Measurements from ENCODE around the gene RSPH6A. TPM values are rescaled to one million over a fixed set of nuclear protein-coding genes. Genes with fewer than 3 reads are reported as not detected.
A peak's percentile ranks its signal among the peaks of the same experiment; 100 is the strongest.

The RSPH6A gene
- total RNA-seq, 2 experiments from 2014 or later, result 0.12 to 0.21 TPM

DNA sequence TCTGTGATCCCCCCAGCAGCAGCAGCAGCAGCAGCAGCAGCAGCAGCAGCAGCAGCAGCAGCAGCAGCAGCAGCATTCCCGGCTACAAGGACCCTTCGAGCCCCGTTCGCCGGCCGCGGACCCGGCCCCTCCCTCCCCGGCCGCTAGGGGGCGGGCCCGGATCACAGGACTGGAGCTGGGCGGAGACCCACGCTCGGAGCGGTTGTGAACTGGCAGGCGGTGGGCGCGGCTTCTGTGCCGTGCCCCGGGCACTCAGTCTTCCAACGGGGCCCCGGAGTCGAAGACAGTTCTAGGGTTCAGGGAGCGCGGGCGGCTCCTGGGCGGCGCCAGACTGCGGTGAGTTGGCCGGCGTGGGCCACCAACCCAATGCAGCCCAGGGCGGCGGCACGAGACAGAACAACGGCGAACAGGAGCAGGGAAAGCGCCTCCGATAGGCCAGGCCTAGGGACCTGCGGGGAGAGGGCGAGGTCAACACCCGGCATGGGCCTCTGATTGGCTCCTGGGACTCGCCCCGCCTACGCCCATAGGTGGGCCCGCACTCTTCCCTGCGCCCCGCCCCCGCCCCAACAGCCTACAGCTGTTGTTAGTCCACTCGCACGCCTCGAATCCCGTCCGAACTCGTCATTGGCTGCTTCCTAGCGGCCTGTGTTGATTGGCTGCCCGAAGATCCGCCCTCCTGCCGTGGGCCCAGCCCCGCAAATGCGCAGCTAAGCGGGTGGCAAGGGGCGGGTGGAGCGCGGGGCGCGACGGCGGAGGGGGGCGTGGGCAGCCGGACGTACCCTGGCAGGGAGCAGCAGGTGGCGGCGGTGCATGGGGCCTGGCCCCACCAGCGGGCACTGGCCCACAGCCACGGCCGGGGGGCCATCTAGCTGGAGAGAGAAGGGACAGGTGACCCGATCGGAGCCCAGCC, 44.7 kb downstream of the RSPH6A start:
- peaks cover 27% of the 10 kb centered on the region for H3K27me3 Mint-ChIP-seq
- H3K9me3 Mint-ChIP-seq, result no peaks in the 10 kb centered on the region
- peak overlapping the region; percentile 74 for H3K4me3 Mint-ChIP-seq
- H3K4me1 Mint-ChIP-seq, result peaks cover 12% of the 10 kb centered on the region
- H3K36me3 Mint-ChIP-seq, result peaks cover 7% of the 10 kb centered on the region
- H3K27ac Mint-ChIP-seq, result no peak overlapping the region
- peak; percentile 93 for DNase-seq

DNA sequence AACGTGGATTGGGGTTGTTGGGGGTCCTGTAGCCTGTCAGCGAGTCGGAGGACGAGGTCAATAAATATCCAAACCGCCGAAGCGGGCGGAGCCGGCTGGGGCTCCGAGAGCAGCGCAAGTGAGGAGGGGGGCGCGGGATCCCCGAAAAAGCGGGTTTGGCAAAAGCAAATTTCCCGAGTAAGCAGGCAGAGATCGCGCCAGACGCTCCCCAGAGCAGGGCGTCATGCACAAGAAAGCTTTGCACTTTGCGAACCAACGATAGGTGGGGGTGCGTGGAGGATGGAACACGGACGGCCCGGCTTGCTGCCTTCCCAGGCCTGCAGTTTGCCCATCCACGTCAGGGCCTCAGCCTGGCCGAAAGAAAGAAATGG, 45.3 kb downstream of the RSPH6A start:
- Mint-ChIP-seq H3K4me1 (peaks cover 12% of the 10 kb centered on the region), H3K4me3 (peak overlapping the region; percentile 74), H3K27me3 (peaks cover 29% of the 10 kb centered on the region), H3K27ac (peak overlapping the region; percentile 34), H3K9me3 (no peaks in the 10 kb centered on the region), H3K36me3 (peaks cover 5% of the 10 kb centered on the region)
- DNase-seq, result no peak

DNA sequence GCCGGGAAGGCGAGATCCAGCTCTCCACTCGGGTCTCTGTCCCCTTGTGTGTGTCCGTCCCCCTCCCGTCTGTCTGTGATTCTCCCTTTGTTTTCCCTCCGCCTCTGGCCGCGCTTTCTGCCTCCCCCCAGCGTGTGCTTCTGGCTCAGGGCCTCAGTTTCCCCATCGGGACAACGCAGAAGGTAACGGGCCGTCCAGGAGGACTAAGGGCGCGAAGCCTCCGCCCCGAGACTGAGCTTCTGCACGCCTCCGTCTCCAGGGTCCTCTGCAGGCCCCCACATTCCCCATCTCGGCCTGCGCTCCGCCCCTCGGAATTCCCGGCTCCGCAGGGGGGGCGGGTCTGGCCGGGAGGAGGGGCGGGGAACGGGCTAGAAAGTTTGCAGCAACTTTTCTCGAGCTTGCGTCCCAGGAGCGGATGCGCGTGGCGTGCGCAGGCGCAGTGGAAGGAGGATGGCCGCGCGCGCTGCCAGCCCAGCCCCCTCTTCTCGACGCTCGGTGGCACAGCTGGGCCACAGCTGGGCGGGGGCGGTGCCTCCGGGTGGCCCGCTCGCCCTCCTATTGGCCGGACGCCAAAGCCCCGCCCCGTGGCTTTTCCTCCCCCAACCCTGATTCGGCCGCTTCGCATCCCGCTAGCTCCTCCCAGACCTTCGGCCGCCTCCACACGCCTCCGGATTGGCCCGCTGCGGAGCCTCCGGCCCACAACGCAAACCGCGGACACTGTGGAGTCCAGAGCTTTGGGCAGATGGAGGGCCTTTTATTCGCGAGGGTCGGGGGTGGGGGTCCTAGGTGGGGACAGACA, 45.9 kb downstream of the RSPH6A start, which contains the start of gene SIX5:
Gene SIX5, minus strand, starts transcription at position 269 of the 799 bp plus-strand sequence. CDS start 408 bp downstream, outside the sequence.
- Mint-ChIP-seq H3K27me3 (peaks cover 33% of the 10 kb centered on the region), H3K4me1 (peaks cover 12% of the 10 kb centered on the region), H3K36me3 (peaks cover 4% of the 10 kb centered on the region), H3K9me3 (no peaks in the 10 kb centered on the region), H3K27ac (peak within 1 kb of the TSS; percentile 55), H3K4me3 (peak within 1 kb of the TSS; percentile 87)
- DNase-seq, result peak; percentile 98

DNA sequence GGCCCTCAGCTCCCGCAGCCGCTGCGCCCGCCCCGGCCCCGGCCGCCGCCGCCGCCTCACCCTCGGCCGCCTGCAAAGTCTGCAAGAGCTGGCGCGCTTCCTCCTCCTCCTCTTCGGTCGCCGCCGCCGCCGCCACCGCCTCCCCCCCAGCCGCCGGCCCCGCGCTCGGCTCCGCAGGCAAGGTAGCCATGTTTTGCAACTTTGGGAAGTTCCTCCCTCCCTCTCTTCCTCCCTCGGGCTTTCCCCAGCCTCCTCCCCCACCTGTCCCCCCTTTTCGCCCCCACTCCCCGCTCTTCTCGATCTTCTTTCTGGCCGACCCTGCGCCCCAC, 46.5 kb downstream of the RSPH6A start:
- Mint-ChIP-seq H3K27me3 (peaks cover 33% of the 10 kb centered on the region), H3K4me3 (peak overlapping the region; percentile 87), H3K27ac (peak overlapping the region; percentile 55), H3K36me3 (peaks cover 4% of the 10 kb centered on the region), H3K9me3 (no peaks in the 10 kb centered on the region), H3K4me1 (peaks cover 12% of the 10 kb centered on the region)
- DNase-seq, result no peak

DNA sequence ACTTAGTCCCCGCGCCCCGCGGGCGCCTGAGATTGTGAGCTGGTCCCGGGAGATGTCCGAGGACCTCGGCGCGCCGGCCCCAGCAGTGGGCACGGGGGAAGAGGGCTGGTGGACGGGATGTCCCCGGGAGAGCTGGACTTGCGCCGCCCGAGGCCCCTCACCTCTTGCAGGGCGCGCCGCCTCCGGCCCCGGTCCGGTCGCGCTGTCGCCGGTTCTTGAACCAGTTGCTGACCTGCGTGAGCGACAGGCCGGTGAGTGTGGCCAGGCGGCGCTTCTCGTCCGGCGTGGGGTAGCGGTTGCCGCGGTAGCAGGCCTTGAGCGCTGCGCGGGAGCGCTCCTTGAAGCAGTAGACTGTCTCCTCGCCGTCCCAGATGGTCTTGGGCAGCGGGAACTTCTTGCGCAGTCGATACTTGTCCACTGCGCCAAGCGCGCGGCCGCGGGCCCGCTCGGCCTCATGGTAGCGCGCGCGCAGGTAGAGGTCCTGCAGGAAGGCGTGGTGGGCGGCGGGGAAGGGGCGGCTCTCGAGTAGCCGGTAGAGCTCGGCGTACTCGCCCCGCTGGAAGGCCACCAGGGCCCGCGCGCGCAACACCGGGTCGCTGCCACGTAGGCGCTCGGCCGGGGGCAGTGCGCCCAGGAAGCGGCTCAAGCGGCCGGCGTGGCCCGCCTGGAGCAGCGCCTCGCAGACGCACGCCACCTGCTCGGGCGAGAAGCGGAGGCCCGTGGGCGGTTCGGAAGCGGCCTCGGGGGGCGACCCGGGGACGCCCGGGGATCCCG, 47.0 kb downstream of the RSPH6A start:
- H3K9me3 Mint-ChIP-seq, result no peaks in the 10 kb centered on the region
- H3K4me3 Mint-ChIP-seq, result peak overlapping the region; percentile 64
- H3K27me3 Mint-ChIP-seq, result peaks cover 33% of the 10 kb centered on the region
- peak; percentile 57 for DNase-seq
- H3K27ac Mint-ChIP-seq, result no peak overlapping the region
- H3K4me1 Mint-ChIP-seq, result peaks cover 12% of the 10 kb centered on the region
- H3K36me3 Mint-ChIP-seq, result peaks cover 4% of the 10 kb centered on the region

DNA sequence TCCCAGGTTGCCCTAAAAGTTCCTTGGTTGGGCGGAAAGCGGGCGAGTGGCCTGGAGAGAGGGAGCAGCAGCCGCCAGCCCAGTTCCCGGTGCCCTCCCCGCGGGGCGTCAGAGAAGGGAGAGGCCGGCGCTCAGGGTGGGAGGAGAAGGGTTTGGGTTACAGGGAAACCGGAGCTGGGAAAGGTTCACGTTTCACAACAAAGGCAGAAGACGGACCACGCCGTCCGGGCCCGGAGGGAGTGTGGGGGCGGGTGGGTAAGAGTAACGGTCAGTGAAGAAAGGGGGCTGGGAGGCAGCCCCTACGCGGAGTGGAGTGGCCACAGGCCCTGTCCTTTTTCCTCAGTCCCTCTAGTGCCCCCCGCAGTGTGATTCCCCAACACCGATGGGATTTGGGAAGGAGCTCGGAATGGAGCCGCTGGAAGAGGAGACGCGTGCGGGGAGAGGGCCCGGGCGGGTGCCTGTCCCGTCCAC, 47.7 kb downstream of the RSPH6A start:
- H3K36me3 Mint-ChIP-seq, result peaks cover 4% of the 10 kb centered on the region
- H3K27me3 Mint-ChIP-seq, result peaks cover 33% of the 10 kb centered on the region
- no peak for DNase-seq
- H3K4me3 Mint-ChIP-seq, result peak overlapping the region; percentile 7
- H3K9me3 Mint-ChIP-seq, result no peaks in the 10 kb centered on the region
- no peak overlapping the region for H3K27ac Mint-ChIP-seq
- peaks cover 11% of the 10 kb centered on the region for H3K4me1 Mint-ChIP-seq

DNA sequence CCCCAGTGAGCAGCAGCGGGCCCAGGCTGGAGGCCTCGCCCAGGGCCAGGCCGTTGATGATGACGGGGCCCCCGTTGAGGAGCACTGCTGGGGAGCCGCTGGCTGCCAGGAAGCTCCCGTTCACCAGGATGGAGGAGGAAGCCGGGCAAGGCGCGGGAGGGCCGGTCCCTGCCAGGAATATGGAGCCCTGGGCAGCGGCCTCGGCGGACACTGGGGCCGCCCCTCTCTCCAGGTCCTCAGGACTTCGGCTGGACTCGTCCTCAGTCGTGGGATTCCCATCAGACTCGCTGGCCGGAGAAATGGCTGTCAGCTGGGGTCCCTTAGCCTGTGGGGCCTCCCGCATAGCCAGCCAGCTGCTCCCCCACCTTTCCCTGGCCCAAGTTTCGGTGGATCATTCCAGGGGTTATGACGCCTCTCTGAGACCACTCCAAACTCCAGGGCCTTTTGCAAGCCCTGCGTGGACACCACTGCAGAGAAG, 48.2 kb downstream of the RSPH6A start:
- H3K9me3 Mint-ChIP-seq, result no peaks in the 10 kb centered on the region
- peaks cover 7% of the 10 kb centered on the region for H3K4me1 Mint-ChIP-seq
- no peak for DNase-seq
- no peak overlapping the region for H3K27ac Mint-ChIP-seq
- H3K4me3 Mint-ChIP-seq, result peak overlapping the region; percentile 7
- peaks cover 28% of the 10 kb centered on the region for H3K27me3 Mint-ChIP-seq
- H3K36me3 Mint-ChIP-seq, result no peaks in the 10 kb centered on the region

DNA sequence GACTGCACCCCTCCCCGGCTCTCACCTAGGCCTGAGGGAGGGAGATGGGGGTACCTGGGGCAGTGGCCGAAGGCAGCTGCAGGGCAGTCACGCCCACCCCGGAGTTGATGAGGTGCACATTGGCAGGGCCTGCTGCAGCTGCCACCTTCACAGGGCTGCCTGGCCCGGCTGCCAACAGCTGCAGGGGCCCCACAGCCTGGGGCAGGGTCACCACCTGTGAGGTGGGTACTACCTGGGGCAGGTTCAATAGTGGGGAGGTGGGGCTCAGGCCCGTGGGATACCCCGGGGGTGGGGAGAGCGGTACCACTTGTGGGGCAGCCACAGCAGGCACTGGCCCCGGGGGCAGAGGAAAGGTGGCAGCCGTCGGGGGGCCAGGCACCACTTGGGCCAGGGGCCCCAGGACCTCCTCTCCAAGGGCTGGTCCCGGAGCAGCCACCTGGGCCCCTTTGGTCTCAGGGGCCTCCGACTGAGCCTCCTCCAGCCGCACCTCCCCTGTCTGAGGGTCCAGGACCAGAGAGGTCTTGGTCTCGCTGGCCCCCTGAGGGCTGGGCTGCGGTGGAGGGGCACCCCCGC, 48.7 kb downstream of the RSPH6A start:
- Mint-ChIP-seq H3K4me3 (no peak overlapping the region), H3K36me3 (no peaks in the 10 kb centered on the region), H3K27me3 (peaks cover 28% of the 10 kb centered on the region), H3K9me3 (no peaks in the 10 kb centered on the region), H3K4me1 (peaks cover 7% of the 10 kb centered on the region), H3K27ac (no peak overlapping the region)
- no peak for DNase-seq

DNA sequence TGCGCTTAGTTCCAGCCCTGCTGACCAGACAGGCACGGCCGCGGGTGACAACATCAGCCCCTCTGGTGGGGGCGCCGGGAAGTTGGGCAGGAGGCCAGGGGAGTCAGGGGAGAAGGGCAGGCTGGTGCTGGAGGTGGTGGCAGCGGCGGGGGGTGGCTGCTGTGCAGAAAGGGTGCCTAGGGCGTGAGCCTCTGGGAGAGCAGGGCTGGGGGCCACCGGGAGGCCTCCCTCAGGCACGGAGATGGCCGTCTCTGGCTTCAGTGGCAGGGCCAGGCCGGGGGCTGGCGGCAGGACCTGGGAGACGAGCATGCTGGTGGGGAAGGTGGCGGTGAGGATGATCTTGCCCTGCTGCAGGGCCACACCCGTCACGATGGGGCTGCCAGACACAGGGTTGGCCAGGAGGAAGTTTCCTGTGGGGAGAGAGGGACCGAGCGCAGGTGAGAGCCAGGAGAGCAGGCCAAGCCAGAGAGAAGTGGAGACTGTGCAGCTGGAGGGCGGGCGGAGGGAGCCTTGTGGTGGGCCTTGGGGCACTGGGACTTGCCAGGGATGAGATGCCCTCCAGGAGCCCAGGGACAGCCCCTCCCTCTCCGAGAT, 49.3 kb downstream of the RSPH6A start:
- no peak overlapping the region for H3K27ac Mint-ChIP-seq
- no peaks in the 10 kb centered on the region for H3K36me3 Mint-ChIP-seq
- H3K9me3 Mint-ChIP-seq, result no peaks in the 10 kb centered on the region
- peaks cover 28% of the 10 kb centered on the region for H3K27me3 Mint-ChIP-seq
- H3K4me3 Mint-ChIP-seq, result no peak overlapping the region
- DNase-seq, result no peak
- H3K4me1 Mint-ChIP-seq, result peaks cover 7% of the 10 kb centered on the region

DNA sequence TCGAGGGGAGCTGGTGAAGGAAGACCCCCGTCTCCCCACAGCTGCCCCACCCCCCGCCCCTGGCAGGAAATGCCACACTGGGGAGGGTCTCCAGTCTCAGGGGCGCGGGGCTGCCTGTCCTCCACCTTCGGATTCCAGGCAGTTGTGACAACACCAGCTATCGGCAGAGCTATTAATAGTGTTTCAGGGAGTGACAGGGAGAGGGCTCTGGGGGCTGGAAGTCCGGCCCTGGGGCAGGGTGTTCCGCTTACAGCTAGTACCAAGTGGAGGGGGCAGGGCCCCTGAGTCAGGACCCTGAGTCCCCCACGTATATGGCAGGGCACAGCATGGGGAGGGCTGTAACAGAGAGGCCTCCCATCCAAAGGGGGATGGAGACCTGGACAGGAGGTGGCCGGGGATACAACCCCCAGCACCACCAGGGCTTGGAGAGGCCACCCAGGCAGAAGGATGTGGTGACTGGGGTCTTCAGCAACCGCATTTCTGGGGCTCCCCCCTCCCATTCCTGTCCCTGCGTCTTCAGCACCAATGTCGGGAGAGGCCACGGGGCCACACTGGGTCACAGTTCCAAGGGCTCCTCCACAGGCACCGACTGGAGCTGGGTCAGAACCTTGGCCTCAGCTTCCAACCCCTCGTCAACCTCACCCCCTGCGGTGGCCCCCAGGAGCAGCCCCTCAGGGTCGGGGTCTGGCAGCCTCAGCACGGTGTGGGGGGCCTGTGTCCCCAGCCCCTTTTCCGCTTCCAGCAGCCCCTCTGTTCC, 50.0 kb downstream of the RSPH6A start:
- H3K9me3 Mint-ChIP-seq, result no peaks in the 10 kb centered on the region
- H3K27ac Mint-ChIP-seq, result no peak overlapping the region
- peaks cover 32% of the 10 kb centered on the region for H3K27me3 Mint-ChIP-seq
- H3K4me1 Mint-ChIP-seq, result peaks cover 6% of the 10 kb centered on the region
- H3K4me3 Mint-ChIP-seq, result no peak overlapping the region
- no peak for DNase-seq
- H3K36me3 Mint-ChIP-seq, result no peaks in the 10 kb centered on the region

DNA sequence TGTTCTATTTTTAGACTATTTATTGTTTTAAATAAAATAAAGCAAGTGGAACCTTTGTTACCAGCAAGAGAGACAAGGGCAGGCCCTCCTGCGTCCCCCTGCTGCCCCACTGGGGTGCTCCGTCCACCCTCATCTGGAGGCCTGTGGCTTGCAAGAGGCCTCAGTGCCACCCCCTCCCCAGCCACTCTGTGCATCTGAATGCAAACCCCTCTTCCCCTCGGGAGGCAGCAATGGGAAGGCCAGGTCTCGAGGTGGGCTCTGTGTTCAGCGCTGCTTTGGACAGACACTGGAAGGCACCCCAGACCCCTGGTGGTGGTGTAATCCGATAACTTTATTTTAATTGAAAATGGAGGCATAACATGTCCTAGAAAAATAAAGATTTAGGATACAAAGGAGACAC, 50.6 kb downstream of the RSPH6A start:
- H3K4me1 Mint-ChIP-seq, result peaks cover 2% of the 10 kb centered on the region
- H3K27me3 Mint-ChIP-seq, result peaks cover 32% of the 10 kb centered on the region
- H3K4me3 Mint-ChIP-seq, result no peak overlapping the region
- no peaks in the 10 kb centered on the region for H3K36me3 Mint-ChIP-seq
- no peaks in the 10 kb centered on the region for H3K9me3 Mint-ChIP-seq
- DNase-seq, result no peak
- H3K27ac Mint-ChIP-seq, result no peak overlapping the region

DNA sequence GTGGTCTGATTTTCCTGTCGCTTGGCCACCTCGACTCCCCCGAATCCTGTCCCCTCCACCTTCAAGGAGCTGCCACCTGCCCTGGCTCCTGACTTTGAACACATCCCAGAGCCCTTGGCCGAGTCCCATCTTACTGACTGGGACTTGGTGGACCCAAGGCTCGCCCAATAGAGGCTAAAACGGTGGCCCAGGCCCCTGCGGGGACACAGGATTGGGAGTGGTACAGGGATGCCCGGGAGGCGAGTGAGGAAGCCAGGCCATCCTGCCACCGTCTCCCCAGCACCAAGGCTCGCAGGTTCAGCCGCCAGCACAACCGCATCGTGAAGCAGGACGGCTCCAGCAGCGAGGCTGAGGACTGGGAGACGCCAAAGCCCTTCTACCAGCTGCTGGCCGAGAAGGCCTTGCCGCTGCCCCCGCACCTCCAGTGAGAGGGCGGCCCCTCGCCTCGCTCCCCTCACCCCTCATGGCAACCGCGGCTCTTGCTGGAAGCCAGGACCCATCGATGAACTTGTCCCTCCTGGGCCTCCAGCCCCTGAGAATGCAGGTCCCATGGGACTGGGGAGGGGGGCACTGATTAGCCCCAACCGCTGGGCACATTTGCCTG, 51.3 kb downstream of the RSPH6A start:
- Mint-ChIP-seq H3K9me3 (no peaks in the 10 kb centered on the region), H3K4me1 (no peaks in the 10 kb centered on the region), H3K36me3 (no peaks in the 10 kb centered on the region), H3K4me3 (no peak overlapping the region), H3K27me3 (peaks cover 29% of the 10 kb centered on the region), H3K27ac (no peak overlapping the region)
- DNase-seq, result no peak

DNA sequence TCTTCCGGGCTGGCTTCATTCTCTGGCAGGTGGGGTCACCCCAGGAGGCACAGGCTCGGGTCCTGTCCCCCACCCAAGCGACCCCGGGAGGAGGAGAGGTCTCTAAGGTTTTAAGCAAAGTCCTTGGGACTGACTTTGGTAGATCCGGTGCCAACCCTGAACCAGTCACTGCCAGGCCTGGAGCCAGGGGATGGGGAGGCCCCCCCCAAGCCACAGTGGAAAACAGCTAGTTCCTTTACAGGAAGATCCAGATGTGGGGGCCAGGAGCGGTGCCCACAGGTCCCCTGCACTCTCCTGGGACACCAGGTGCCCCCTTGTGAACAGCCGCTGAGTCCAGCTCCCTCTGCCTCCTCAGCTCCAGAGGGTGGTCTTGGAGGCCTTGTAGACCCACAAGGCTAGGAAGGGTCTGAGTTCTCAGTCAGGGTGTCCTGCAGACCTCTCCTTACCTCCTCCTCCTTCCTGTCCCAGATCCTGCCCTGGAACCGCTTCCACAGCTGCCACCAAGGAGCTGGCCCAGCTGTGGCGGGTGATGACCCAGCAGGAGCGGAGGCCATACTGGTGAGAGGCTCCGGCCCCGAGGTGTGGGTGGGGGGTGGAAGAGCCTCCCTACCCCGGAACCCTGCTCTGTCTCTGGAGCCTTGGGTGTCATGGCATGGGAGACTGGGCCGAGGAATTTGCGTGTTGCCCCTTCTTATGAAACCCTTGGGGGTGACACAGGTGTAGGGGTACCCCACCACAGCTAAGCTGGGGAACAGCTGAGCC, 52.1 kb downstream of the RSPH6A start:
- no peak overlapping the region for H3K4me3 Mint-ChIP-seq
- no peaks in the 10 kb centered on the region for H3K9me3 Mint-ChIP-seq
- no peak for DNase-seq
- H3K27me3 Mint-ChIP-seq, result peaks cover 27% of the 10 kb centered on the region
- no peaks in the 10 kb centered on the region for H3K36me3 Mint-ChIP-seq
- no peak overlapping the region for H3K27ac Mint-ChIP-seq
- H3K4me1 Mint-ChIP-seq, result no peaks in the 10 kb centered on the region
